VCaP (cell line): ENCODE data around the gene IFI44L.

Source experiments
- H3K27ac ChIP-seq: fragments of 450-650 bp; 2 replicates; pipeline ENCODE4 v1.5.1; 2017
- TF ChIP-seq, protein P1 (sequence below): fragments of 450-650 bp; conservative IDR thresholded peaks from 2 replicates; pipeline ENCODE4 v1.5.1; 2017; ENCODE audit warnings: mild to moderate bottlenecking, moderate library complexity

IFI44L gene

DNA sequence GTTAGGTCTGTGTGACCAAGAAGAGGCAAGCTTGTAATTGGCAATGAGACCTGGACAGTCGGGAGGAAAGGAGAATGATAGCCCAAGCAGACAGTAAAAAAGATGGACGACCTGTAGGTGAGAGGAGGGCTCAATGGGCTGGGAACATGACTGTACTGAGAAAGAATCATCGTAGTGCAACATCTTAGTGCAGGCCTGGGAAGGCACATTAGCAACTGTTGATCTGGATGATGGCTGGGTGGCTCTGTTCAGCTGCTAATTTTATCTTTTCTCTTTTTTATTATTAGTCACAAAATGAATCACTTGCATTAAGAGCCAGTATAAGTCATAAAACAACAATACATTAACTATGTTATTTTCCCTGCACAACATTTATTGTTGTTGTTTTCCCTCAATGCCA lies 62.2 kb downstream of the IFI44L start:
- TF ChIP-seq, protein P1, sequence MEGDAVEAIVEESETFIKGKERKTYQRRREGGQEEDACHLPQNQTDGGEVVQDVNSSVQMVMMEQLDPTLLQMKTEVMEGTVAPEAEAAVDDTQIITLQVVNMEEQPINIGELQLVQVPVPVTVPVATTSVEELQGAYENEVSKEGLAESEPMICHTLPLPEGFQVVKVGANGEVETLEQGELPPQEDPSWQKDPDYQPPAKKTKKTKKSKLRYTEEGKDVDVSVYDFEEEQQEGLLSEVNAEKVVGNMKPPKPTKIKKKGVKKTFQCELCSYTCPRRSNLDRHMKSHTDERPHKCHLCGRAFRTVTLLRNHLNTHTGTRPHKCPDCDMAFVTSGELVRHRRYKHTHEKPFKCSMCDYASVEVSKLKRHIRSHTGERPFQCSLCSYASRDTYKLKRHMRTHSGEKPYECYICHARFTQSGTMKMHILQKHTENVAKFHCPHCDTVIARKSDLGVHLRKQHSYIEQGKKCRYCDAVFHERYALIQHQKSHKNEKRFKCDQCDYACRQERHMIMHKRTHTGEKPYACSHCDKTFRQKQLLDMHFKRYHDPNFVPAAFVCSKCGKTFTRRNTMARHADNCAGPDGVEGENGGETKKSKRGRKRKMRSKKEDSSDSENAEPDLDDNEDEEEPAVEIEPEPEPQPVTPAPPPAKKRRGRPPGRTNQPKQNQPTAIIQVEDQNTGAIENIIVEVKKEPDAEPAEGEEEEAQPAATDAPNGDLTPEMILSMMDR, result no peak
- no peak overlapping the region for H3K27ac ChIP-seq

DNA sequence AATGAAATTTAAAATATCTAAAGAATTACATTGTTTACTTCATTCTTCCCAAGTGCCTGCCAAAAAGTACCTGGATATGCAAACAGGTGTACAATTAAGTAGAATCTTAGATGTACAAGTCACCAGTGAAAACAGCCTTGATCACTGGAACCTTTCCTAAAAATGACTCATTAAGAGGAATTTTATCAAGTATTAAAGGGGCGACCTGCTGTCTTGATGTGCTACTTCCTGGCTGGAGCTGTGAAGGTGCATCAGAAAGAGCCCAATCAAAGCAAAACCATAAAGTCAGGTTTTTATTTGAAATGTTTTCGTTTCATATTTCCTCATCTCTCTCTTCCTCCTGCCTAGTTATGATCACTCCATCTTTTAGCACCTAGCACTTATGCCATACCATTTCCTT lies 62.8 kb downstream of the IFI44L start:
- TF ChIP-seq, protein P1, result no peak
- no peak overlapping the region for H3K27ac ChIP-seq

DNA sequence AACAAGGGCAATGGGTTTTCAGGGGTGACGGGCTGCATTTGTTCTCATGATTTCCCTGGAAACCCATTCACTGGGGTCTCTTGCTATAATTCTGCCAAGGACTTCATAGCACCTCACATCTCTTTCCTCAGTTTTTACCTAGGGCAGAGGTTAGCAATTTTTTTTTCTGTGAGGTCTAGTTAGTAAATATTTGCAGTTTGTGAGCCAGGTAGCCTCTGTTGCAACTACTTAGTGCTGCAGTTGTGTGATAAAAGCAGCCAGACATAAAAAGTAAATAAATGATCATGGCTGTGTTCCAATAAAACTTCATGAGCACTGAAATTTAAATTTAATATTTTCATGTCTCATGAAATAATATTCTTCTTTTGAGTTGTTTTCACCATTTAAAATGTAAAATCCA lies 67.1 kb downstream of the IFI44L start:
- H3K27ac ChIP-seq, result no peak overlapping the region
- TF ChIP-seq, protein P1, result no peak

DNA sequence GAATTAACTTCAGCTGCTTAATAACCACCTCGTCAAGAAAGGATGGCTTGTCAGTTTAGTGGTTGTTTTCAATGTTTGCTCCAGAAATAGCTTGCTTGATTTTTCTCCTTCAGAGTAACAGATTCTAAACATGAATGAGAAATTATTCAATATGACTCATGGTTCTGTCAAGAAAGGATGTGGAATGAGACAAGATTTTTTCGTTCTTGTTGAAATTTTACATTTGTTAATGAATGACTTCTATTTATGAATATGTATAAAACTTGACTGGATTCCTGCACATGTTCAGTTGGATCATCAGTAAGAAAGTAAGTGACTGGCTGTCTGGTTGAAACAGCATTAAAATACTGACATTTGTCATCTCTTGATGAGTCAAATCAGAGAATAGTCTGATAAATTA lies 67.7 kb downstream of the IFI44L start:
- TF ChIP-seq, protein P1, result no peak
- H3K27ac ChIP-seq, result no peak overlapping the region

DNA sequence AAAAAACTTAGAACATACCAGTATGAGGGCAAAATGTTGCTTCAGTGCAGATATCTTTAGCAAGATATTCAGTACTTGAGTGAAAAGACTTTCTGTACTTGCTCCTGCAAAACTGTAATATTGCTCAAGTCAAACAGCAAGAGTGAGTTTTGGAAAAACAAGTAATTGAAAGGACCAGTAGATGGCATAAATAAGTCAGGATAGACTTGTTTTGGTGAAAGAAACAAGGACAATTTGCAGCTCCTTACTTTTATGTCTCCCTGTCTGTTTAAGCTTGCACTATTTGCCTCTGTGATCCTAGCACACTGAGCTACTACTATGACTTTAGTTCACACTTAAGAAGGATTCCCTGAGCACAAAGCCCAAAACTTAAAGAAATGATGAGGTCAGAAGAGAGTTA lies 68.4 kb downstream of the IFI44L start:
- TF ChIP-seq, protein P1, result peak; percentile 59
- no peak overlapping the region for H3K27ac ChIP-seq

DNA sequence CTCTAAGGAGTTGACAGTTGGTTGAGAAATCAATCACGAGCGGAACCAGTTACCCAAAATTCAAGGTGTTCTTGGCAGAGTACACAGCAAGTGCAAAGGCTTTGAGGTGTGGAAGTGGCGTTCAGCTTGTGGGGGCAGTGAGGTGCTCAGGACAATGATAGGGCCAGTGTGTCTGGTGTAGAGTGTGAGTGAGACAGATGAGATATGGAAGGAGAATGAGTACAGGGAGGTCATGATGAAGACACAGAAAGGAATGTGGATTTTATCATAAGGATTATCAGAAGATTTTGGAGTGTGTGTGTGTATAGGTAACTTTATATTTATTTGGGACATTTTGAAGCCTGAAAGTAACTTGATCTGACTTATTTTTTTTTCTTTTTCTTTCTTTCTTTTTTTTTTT lies 70.3 kb downstream of the IFI44L start:
- H3K27ac ChIP-seq, result no peak overlapping the region
- TF ChIP-seq, protein P1, result no peak

DNA sequence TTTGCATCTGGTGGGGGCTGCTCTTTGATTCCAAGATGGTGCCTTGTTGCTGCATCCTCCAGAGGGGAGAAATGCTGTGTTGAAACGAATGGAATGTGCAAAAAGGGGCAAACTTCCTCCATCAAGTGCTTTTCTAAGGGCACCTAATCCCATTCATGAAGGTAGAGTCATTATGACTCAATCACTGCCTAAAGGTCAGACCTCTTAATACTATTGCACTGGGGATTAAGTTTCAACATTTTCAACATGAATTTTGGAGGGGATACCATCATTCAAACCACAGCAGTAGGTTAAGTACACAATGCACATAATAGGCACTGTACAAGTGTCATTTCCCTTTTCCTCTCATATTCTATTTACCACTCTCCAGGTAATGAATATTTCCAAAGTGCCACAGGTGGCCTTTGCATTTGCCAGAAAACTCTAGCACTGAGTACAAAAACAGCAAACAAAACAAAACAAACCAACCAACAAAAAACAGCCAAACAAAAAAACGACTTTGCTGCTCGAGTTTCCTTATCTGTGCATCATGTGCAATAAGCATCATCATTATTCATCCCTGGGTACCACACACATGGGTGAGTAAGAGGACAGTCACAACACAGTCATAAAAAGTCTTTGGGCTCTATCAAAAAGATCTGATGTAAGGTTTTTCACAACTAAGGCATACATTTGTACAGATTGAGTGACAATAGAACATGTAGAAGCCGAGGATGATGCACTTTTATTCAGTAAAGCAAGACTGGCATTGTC lies 71.9 kb downstream of the IFI44L start:
- TF ChIP-seq, protein P1, result no peak
- H3K27ac ChIP-seq, result no peak overlapping the region
